Ovary (tissue), 3 donors: ENCODE results near the gene FARS2.

Experiments used
- EP300 ChIP-seq: sonication (generic); formaldehyde crosslinking; IDR thresholded peaks from one replicate; pipeline ENCODE4 v1.6.1; 2017; ENCODE audit warnings: antibody characterized with exemption
- TF ChIP-seq, protein P1 (sequence below), 3 donors: fragments of 450-650 bp in 2 of 3; fragments of 200-600 bp in 1 of 3; IDR thresholded peaks; one replicate each; pipeline versions ENCODE4 v1.5.1 to v1.8.0; 2016 to 2022; ENCODE audit warnings: antibody characterized with exemption in 3 of 3, mild to moderate bottlenecking in 1 of 3
- donor health status: DM: no; HTN: no; CAD: no.

DNA sequence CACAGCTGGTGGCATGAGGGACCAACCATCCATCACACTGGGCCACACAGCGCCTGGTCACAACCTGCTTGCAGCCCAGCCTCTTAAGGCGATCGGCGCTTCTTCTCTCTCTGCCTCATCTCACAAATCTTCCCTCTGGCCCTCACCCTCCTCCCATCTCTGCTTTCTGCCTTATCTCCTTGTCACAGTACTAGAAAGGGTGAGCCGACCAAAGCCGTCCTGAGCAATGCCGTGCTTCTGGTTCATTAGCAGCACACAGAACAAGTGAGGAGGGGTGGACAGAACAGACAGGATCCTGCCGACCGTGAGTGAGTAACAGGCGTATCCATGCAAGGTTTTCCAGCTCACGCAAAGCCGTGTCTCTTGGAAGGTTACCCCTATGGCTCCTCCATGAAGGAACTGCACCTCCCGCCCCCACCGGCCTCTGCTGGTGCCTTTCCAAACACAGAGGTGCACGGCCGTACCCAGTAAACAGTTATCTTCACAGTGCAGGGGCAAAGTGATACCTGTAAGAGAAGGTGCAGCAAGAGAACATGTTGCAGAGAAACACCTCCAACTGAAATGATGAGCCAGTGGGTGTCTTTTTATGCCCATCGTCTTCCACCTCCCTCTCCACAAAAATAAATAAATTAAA lies 331.7 kb downstream of the FARS2 start:
- TF ChIP-seq, protein P1, sequence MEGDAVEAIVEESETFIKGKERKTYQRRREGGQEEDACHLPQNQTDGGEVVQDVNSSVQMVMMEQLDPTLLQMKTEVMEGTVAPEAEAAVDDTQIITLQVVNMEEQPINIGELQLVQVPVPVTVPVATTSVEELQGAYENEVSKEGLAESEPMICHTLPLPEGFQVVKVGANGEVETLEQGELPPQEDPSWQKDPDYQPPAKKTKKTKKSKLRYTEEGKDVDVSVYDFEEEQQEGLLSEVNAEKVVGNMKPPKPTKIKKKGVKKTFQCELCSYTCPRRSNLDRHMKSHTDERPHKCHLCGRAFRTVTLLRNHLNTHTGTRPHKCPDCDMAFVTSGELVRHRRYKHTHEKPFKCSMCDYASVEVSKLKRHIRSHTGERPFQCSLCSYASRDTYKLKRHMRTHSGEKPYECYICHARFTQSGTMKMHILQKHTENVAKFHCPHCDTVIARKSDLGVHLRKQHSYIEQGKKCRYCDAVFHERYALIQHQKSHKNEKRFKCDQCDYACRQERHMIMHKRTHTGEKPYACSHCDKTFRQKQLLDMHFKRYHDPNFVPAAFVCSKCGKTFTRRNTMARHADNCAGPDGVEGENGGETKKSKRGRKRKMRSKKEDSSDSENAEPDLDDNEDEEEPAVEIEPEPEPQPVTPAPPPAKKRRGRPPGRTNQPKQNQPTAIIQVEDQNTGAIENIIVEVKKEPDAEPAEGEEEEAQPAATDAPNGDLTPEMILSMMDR (IDR thresholded peaks at IDR 0.05): no peak
- no peak for TF ChIP-seq EP300
